Endothelial cell of umbilical vein (primary cell): Measurements from ENCODE around the gene SVOP. TPM values are rescaled to one million over a fixed set of nuclear protein-coding genes. Genes with fewer than 3 reads are reported as not detected.

Source experiments
- BruUV-seq: library from RNA; stranded (reverse); fragments of 400-500 nt; replicated peaks from 2 replicates; lab custom pipeline; 2021; lab: Mats Ljungman, UMichigan
- CTCF ChIA-PET: fragments of 300-600, 350-600 bp; sonication (Branson Sonifier 250); formaldehyde crosslinking; loops from one replicate; lab custom pipeline; 2021; ENCODE audit warnings: antibody characterized with exemption, inconsistent platforms; lab: Charles Lee
- POLR2A ChIA-PET: fragments of 300-600, 350-600 bp; sonication (Branson Sonifier 250); formaldehyde crosslinking; loops from one replicate; lab custom pipeline; 2021; ENCODE audit warnings: antibody characterized with exemption, inconsistent platforms; lab: Charles Lee
- DNase-seq: peaks from one replicate; pipeline ENCODE4 v3.0.0-alpha.2; 2011; ENCODE audit warnings: low read depth, low spot score
- FAIRE-seq: peaks from 2 replicates; lab custom pipeline; 2011; peaks lifted over from hg19 to GRCh38; lab: Jason Lieb, UNC
- H2AFZ ChIP-seq: 2 replicates; pipeline ENCODE4 v1.6.0; 2012; ENCODE audit warnings: low read depth, low read length, control low read depth, inconsistent platforms
- H3K27ac ChIP-seq: 2 replicates; pipeline ENCODE4 v1.5.1; 2011; ENCODE audit warnings: low read depth, mild to moderate bottlenecking, control low read depth, low read length, moderate library complexity; ENCODE audit not compliant: insufficient read depth
- H3K27me3 ChIP-seq, 2 experiments: 2 replicates each; pipeline versions ENCODE4 v1.6.0 to v1.6.1; 2011; ENCODE audit warnings: low read length in 2 of 2, mixed read lengths in 1 of 2; ENCODE audit not compliant: control insufficient read depth in 2 of 2, insufficient read depth in 2 of 2
- H3K36me3 ChIP-seq, 2 experiments: 2 replicates in 1 of 2; 3 replicates in 1 of 2; pipeline ENCODE4 v1.5.1; 2011; ENCODE audit warnings: low read length in 2 of 2, mild to moderate bottlenecking in 1 of 2, moderate library complexity in 1 of 2; ENCODE audit not compliant: control insufficient read depth in 2 of 2, insufficient read depth in 2 of 2; ENCODE audit errors: extremely low read depth in 1 of 2
- H3K4me1 ChIP-seq: 3 replicates; pipeline ENCODE4 v1.5.1; 2011; ENCODE audit warnings: mild to moderate bottlenecking, low read length; ENCODE audit not compliant: control insufficient read depth, insufficient read depth; ENCODE audit errors: extremely low read depth
- H3K4me2 ChIP-seq: 2 replicates; pipeline ENCODE4 v1.6.1; 2011; ENCODE audit warnings: low read length, control low read depth, mixed read lengths; ENCODE audit not compliant: insufficient read depth
- H3K4me3 ChIP-seq, 3 experiments: fragments of 200-600 bp in 1 of 3; sonication (generic), shearing (Covaris generic) in 1 of 3; replicated peaks in 1 of 3; 2 replicates each; pipeline ENCODE4 v1.5.1; 2011 to 2016; ENCODE audit warnings: control low read depth in 3 of 3, low read length in 3 of 3, mild to moderate bottlenecking in 2 of 3, inconsistent platforms in 1 of 3, low read depth in 1 of 3, moderate library complexity in 1 of 3; ENCODE audit not compliant: insufficient read depth in 1 of 3
- H3K79me2 ChIP-seq: 2 replicates; pipeline ENCODE4 v1.6.0; 2012; ENCODE audit warnings: low read length, inconsistent platforms; ENCODE audit not compliant: control insufficient read depth, insufficient read depth
- H3K9ac ChIP-seq: replicated peaks from 2 replicates; pipeline ENCODE3; 2011; ENCODE audit warnings: low read length, control low read depth; ENCODE audit not compliant: insufficient read depth; ENCODE audit errors: extremely low read depth
- H3K9me1 ChIP-seq: replicated peaks from 3 replicates; pipeline ENCODE4 v1.6.0; 2011; ENCODE audit warnings: mild to moderate bottlenecking, low read length; ENCODE audit not compliant: control insufficient read depth, insufficient read depth; ENCODE audit errors: extremely low read depth
- H3K9me3 ChIP-seq: replicated peaks from 2 replicates; pipeline ENCODE4 v1.5.1; 2012; ENCODE audit warnings: low read length, inconsistent platforms; ENCODE audit not compliant: control insufficient read depth, insufficient read depth
- H4K20me1 ChIP-seq: replicated peaks from 2 replicates; pipeline ENCODE3; 2011; ENCODE audit warnings: mild to moderate bottlenecking, low read length; ENCODE audit not compliant: control insufficient read depth, insufficient read depth; ENCODE audit errors: extremely low read depth
- CTCF ChIP-seq, 2 donors: IDR thresholded peaks; 1 replicate in 1 of 2; 2 replicates in 1 of 2; pipeline ENCODE4 v1.5.1; 2011; ENCODE audit warnings: low read length in 2 of 2, mild to moderate bottlenecking in 2 of 2, moderate library complexity in 2 of 2, control low read depth in 1 of 2, inconsistent platforms in 1 of 2, low read depth in 1 of 2; ENCODE audit not compliant: insufficient read depth in 1 of 2; ENCODE audit errors: extremely low read depth in 1 of 2
- EZH2 ChIP-seq: IDR thresholded peaks from 2 replicates; pipeline ENCODE4 v1.6.1; 2012; ENCODE audit warnings: borderline replicate concordance, low read depth, mild to moderate bottlenecking, moderate library complexity, low read length, inconsistent platforms; ENCODE audit not compliant: severe bottlenecking
- FOS ChIP-seq: IDR thresholded peaks from 2 replicates; pipeline ENCODE4 v1.6.1; 2011; ENCODE audit warnings: mild to moderate bottlenecking, low read length, moderate library complexity, borderline replicate concordance; ENCODE audit not compliant: insufficient read depth
- GATA2 ChIP-seq: IDR thresholded peaks from 2 replicates; pipeline ENCODE4 v1.7.0; 2011; ENCODE audit warnings: low read depth, mild to moderate bottlenecking, moderate library complexity, mixed read lengths, low read length; ENCODE audit not compliant: insufficient read length, insufficient read depth
- JUN ChIP-seq: IDR thresholded peaks from 2 replicates; pipeline ENCODE4 v1.6.1; 2011; ENCODE audit warnings: borderline replicate concordance, low read depth; ENCODE audit not compliant: insufficient read length, insufficient read depth
- MAX ChIP-seq: IDR thresholded peaks from 2 replicates; pipeline ENCODE4 v1.6.1; 2011; ENCODE audit not compliant: insufficient read depth, insufficient read length
- MYC ChIP-seq: IDR thresholded peaks from one replicate; pipeline ENCODE4 v1.6.1; 2011; ENCODE audit warnings: mild to moderate bottlenecking, low read depth, low read length
- POLR2A ChIP-seq: IDR thresholded peaks from 2 replicates; pipeline ENCODE4 v1.6.1; 2012; ENCODE audit warnings: low read depth, mild to moderate bottlenecking, control low read depth, low read length
- POLR2AphosphoS5 ChIP-seq: IDR thresholded peaks from 2 replicates; pipeline ENCODE4 v1.6.1; 2012; ENCODE audit warnings: low read depth, mild to moderate bottlenecking, control low read depth, low read length, moderate library complexity; ENCODE audit not compliant: insufficient read depth
- dilution Hi-C: fragments of 300-500 bp; cut with MboI; formaldehyde crosslinking; loops from one replicate; pipeline ENCODE4 v1.15.0; 2019; ENCODE audit warnings: low sequenced_read_pairs; ENCODE audit not compliant: extremely low pct_ligation_motif_present
- intact Hi-C: fragments of 100-400 bp; cut with micrococcal nuclease; formaldehyde crosslinking; loops from one replicate; pipeline ENCODE4 v1.10.0; 2022
- polyA plus RNA-seq, 4 experiments: library from polyadenylated mRNA; depleted of rRNA in 3 of 4; stranded (reverse) in 3 of 4; unstranded in 1 of 4; fragments of >200 nt; gene quantifications; 2 replicates each; pipeline versions ENCODE4 v1.2.1 to v1.2.3, GENCODE V29; 2011 to 2012; ENCODE audit warnings: missing spikeins in 1 of 4
- total RNA-seq: library from RNA; stranded (reverse); gene quantifications from 2 replicates; pipeline ENCODE4 v1.2.3, GENCODE V29; 2021

Gene SVOP
- total and polyA plus RNA-seq, 2 donors (not counting 3 experiments of a cell fraction or from before 2014, with no cell fraction given), result not detected

- DNase-seq, result no peak
- FAIRE-seq, result no peak
- H3K79me2 ChIP-seq, result no peaks in the 10 kb centered on the region
- H3K9me1 ChIP-seq, result no peaks in the 10 kb centered on the region
- POLR2A ChIA-PET, result interaction anchor here (0.7 kb wide), 1 partner anchor 1328 kb away, joined by 7 read pairs; no protein-coding TSS in a partner anchor
- no peak overlapping the region for H3K4me3 ChIP-seq
- no TSS peak for BruUV-seq
- no peaks in the 10 kb centered on the region for H3K27me3 ChIP-seq
- intact Hi-C loops, result no loop called here
- H3K4me1 ChIP-seq, result no peaks in the 10 kb centered on the region
- CTCF ChIA-PET, result interaction anchor here (0.7 to 1.2 kb wide), 3 partner anchors 68 to 435 kb away, joined by 3 to 4 read pairs (median 3); partner anchors contain the start of gene SSH1
- H3K9me3 ChIP-seq, result no peaks in the 10 kb centered on the region
- dilution Hi-C loops, result no loop called here
- H4K20me1 ChIP-seq, result no peaks in the 10 kb centered on the region
- H3K27ac ChIP-seq, result no peak overlapping the region
- H2AFZ ChIP-seq, result no peak overlapping the region
- no peak overlapping the region for H3K9ac ChIP-seq
- TF ChIP-seq POLR2AphosphoS5 (no peak), JUN (no peak), POLR2A (no peak), MAX (no peak), FOS (no peak), GATA2 (no peak), MYC (no peak), EZH2 (no peak), CTCF (IDR thresholded peaks at IDR 0.05; ENCODE audit: extremely low read depth in 1 of 2, insufficient read depth in 1 of 2, low read depth in 1 of 2, low read length in 2 of 2) (no peak)
- H3K4me2 ChIP-seq, result no peak overlapping the region
- no peaks in the 10 kb centered on the region for H3K36me3 ChIP-seq
Observed at GRCh38 chr12:108930756-108931155, 90.1 kb downstream of the SVOP start.
